ENCODE data around the gene LNP1.

GRCh38 chr3:100483529-100483928, 82.2 kb downstream of the LNP1 start:
- TF ChIP-seq CTCF (IDR thresholded peaks at IDR 0.05) (no peak), POLR2A (IDR thresholded peaks at IDR 0.05) (no peak)

Measured in right lobe of liver (tissue), 4 donors.